HG03571 (cell line): Measurements from ENCODE around the gene SRGAP3.

ENCODE experiments used
- ATAC-seq: cut with Tn5 transposase; IDR thresholded peaks from one replicate; pipeline ENCODE4 v1.9.1; 2021; ENCODE audit not compliant: unreplicated experiment

Gene SRGAP3

DNA sequence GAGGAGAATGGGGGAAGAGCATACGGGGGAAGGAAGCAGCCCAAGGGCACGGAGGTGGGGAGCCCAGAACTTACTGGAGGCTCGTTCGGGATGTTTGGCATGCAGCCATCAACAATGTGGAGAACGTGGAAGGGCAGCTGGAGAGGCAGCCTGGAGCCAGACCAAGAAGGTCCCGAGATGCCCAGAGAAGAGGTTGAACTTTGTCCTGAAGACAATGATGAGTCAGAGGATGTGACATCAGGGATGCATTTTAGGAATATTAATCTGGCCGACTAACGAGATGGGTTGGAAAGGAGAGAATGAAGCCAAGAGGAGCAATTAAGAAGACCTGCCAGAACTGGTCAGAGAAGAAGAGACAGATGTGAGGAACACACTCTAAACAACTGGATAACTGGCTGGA is 98.2 kb downstream of the SRGAP3 start:
- ATAC-seq: no peak

DNA sequence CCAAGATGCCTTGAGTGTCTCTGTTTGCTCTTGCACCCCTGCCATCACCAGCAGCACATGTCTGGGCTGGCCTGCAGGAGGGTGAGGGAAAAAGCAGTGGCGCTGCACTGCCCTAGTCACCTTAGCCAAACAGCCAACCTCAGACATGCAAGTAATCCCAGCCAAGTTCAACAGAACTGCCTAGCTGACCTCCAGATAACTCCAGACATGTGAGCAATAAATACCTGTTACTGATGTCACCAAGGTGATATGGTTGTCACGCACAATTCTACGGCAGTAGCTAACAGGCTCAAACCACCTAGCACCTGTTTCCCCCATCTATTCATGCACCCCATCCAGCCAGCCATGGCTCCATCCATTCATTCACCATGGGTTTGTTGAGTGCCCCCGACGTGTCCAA is 99.9 kb downstream of the SRGAP3 start:
- no peak for ATAC-seq

DNA sequence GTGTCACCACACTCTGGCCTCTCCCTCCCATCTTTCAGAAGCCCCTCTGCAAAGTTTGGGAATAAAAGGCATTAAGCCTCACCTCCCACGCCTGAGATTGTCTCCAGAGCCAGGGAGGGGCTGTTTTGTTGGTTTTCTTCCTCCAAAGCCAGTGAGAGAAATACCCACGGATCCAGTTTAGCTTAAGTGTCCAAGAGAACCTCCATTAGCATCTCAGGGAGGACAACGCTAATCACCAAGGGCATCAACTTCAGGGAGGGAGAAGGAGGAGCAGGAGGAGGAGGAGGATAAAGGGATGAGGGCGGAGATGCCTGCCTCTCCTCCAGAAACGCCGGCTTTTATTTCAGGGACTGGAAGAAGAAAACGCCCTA is 101.6 kb downstream of the SRGAP3 start:
- no peak for ATAC-seq

DNA sequence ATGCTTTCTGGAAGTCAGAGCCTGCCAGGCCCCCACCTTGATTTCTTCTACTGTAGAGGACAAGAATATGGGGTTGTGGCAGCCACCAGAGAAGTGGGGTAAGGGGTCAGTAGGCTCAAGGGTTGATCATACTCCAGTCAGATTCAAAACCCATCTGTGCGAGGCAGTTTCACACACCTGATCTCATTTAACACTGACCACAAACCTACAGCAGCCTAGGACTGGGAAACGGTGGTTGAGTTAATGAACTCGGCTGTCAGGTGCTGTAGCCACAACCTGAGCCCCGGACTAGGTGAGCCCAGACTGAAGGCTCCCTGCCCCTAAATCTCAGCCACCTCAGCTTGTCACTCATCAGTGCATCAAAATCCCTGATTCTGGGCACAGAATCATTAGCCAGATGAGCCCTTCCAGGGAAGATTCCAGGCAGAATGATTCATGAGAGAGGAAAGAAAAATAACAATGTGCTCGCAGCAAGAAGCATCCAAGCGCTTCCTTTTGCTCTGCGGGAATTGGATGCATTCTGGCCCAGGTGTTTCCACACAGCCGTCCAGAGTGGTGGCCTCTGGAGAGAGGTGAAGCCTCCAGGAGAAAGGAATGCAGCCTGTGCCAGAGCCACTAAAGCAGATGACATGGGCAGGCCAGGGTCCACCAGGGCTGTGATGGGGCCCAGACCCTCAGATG is 102.1 kb downstream of the SRGAP3 start:
- no peak for ATAC-seq

DNA sequence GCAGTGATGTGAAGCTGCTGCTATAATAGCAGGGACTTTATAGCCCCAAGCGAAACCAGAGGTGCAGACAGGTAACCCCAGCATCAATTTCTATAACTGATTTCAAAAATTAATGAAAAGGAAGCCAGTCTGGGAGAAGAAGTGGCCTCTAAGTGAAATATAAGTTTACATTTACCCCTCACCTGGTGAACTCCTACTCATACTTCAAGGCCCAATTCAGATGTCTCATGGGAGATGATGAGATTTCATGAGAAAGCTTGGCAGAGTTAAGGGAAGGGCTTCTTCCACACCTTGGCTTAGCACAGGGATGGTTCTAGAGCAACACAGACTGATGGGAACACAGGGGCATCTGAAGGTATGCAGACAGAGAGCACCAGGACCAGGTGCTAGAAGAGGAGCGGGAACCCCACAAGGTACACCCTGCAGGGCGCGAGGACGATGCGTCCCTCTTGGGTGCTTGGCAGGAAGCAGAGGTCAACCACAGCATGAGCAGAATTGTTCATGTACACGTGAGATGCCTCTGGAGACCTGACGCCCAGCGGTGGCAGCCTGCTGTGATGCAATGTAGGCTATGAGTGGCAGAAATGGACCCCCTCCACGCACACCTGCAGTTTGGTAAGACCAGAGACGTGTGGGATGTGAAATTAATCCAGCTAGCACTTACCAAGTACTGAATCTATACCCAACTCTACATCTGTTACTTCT is 102.9 kb downstream of the SRGAP3 start:
- ATAC-seq: no peak

DNA sequence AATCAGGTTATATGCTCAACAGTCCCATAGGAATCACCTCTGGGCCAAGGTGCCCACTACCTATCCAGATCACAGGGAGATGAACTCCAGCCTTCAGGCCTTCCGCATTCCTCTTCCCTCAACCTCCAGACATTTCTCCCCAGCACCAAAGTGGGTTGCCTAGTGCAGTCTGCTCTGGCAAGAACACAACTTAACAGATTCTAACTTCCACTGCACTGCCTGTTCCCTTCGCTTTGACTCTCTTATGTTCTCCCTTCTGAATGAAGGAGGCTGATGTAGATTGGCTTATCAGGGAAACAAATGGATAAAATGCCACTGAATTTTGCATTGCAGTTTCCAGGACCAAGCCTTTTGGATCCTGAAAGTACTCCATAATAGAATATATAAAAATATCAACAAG is 106.3 kb downstream of the SRGAP3 start:
- no peak for ATAC-seq

DNA sequence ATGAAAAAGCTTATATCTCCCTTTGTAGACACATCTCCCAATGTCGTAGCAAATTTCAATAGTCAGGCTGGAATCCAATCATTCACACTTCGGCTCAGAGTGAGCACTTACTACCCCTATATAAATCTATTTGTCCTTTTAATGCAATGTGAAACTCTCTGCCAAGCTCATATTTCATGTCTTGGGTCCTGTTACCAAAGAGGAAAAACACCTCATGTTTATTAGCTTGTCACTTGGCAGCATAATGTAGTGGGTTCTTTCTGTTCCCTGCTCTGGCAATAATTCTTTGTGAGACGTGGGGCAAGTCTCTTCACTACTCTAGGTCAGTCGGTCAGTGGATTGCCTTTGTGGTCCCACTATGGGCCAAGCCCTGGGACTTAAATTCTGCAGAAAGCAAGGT is 107.1 kb downstream of the SRGAP3 start:
- ATAC-seq: no peak

DNA sequence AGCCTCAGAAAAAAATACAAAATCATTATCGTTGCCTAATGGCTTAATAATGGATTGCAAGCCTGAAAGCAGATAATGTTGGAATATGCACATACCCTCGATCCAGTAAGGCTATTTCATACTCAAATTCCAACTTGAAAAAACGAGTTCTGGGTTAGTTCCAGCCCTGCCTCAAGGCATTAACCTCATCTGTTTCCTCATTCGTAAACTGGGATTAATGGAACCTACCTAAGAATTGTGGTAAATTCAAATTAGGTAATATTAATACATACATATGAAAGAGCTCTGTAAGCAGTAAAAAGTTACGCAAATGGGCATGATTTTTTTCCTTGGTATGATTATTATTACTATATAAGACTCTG is 107.5 kb downstream of the SRGAP3 start:
- ATAC-seq: no peak

DNA sequence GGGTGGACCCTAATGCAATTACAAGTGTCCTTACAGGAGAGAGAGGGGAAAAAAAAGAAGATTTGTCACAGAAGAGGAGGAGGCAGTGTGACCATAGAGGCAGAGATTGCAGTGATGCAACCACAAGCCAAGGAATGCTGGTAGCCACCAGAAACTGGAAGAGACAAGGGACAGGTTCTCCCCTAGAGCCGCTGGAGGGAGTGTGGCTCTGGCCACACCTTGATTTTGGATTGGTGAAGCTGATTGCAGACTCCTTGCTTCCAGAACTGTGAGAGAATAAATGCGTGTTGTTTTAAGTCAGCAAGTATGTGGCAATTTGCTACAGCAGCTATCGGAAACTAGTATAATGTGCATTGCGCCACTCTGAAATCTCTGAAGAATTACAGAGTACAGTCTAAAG is 110.1 kb downstream of the SRGAP3 start:
- no peak for ATAC-seq

DNA sequence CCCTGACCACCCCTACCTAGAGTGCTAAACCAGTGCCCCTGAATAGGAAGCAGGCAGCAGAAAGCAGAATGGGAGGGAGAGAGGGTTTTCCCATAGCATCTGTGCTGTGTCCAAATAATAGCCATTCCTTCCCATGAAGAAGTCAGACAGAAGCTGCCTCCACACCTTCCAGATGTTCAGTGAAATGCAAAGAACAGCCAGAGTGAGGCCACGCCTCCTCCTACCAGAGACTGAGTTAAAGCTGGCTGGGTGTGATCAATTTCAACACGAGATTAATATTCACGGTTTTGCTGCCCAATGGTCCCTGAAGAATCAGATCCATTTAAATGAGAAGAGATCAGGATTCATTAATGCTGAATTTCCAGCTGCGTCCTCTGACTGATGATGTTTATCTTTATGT is 111.8 kb downstream of the SRGAP3 start:
- no peak for ATAC-seq

DNA sequence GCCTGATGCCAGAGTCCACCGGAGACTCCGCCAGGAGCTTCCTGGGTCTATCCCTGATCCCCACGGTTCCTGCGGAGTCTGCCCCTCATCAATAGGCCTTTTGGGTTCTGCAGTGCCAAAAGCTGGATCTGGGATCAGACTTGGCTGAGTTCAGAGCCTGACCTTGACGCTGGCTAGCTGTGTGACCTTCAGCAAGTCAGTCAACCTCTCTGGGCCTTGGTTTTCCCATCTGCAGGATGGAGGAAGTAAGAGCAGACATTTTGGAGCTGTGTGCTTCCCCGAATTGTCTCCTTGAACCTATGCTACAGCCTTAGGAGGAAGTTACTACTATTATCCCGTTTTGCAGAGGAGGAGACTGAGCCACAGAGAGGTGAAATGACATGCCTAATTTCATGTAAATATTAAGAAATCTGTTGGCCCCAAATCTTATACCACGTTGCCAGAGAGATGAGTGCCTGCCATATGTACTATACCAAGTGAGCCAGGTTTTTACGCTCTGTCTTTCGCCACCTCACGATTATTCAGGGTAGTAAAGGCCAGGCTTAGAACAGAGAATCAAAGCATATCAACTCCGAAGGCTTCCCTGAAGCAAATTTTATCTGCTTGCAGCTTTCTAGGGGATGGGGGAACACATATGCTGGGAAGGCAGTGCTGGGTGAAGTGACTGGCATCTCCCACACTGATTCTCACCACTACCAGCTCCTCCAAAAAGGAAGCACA is 112.5 kb downstream of the SRGAP3 start:
- no peak for ATAC-seq

DNA sequence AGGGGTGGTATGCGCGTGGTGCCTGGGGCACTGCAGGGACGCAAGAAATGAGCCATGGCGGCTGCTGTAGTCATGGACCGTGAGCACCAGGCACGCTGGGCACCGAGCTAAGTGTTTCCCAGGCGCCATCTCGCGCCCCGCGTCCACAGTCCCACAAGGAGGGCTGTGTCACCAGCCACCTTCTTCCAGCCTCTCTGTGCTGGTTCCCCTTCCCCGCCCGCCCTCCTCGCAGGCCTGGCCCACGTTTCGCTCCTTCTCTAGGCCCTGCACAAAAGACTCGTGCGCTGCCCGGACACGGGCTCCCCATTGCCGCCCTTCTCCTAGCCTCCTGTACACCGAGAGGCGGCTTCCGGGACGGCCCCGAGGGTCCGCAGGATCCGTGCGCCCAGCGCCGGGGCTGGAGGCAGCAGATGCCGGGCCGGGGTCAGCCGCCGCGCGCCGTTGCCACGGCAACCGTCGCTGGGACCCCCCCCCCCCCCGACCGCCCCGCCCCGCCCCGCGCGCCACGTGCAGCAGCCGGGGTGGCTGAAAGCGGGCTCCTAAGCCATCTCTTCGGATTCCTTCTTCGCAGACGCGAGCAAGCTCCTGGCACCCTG is 113.4 kb downstream of the SRGAP3 start:
- ATAC-seq: no peak

DNA sequence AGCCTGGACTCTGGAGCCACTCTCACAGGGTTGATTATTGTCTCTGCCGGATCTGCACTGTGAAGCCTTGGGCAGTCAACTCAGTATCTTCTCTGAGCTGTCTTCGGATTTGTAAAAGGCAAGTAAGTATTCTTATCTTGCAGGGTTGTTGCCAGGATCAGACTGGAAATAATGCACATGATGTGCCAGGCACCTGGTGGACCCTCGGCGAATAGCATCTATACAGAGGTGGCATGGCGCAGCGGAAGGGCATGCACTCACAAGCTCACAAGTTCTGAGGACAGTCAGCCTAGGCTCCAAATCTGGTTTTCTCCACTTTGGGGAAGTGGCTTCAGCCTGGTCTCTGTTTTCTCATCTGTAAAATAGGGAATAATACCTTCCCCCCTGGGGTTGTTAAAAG is 113.9 kb downstream of the SRGAP3 start:
- no peak for ATAC-seq

DNA sequence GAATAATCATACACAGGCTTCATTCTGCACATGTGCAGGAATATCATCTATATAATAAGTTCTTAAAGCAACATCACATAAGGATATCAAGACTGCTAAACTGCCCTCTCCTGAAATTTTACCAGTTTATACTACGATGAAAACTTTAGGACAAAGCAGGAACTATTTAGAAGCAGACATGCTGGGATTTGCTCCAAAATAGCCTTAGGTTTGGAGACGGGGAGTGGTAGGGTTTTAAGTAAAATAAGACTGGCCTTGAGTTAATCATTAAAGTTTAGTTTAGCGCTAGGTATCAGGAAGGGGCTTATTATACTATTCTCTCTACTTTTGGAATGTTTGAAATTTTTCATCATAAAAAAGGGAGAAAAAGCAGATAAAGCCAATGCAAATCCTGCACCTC is 115.8 kb downstream of the SRGAP3 start:
- no peak for ATAC-seq

DNA sequence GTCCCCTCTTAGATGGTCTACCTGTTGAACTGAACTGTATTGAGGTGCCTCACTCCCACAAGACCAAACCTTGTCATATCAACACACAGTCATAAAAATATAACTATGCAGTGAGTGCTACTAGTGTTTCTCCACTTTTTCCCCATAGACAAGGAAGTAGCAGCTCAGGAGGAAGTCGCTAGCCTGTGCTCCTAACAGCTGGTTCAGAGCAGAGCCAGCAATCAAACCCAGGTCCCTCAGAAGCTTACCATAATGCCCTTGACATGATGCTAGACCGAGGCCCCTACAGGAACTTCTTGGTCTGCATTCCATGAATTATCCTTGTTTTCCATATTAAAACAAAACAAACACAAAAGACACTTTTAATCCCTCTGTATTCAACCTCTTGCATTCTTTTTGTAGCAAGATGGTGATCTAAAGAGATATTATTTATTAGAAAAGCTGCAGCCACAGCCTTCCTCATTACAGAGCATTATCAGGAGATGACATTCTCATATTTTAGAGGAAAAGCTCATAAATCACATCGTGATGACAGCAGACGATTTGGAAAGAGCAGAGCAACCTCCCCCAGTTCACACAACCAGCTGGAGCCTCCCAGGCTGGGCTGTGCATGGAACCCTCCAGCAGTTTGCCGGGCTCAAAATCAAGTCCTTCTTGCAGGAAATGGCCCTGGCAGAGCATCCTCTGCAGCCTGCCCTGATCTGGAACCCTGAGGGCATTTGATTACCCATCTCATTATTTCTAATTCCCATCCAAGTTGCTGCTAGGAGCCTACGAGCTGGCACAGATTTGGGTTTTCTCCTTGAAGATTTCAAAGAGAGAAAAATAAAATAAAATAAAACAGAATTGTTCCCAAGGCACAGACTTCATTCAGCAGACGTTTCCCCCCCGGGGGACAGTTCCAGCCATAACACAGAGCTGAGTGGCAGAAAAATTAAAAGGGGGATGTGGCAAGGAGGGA is 118.8 kb downstream of the SRGAP3 start:
- no peak for ATAC-seq

DNA sequence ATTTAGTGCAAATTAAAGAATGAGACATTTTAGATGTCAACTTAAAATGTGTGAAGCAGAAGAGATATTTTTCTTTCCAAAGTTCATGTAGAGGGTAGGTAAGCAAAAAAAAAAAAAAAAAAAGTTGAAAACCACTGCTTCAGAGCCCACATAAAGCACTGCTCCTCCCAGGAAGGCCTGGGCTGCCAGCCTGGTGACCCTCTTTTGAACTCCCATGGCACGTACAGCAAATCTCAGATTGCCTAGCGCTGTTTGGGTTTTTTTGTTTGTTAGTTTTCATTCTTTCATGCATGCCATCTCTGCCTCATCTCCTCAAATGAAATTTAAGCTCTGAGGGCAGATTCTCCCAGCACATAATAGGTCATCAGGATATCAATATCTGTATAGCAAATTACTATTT is 120.1 kb downstream of the SRGAP3 start:
- no peak for ATAC-seq

DNA sequence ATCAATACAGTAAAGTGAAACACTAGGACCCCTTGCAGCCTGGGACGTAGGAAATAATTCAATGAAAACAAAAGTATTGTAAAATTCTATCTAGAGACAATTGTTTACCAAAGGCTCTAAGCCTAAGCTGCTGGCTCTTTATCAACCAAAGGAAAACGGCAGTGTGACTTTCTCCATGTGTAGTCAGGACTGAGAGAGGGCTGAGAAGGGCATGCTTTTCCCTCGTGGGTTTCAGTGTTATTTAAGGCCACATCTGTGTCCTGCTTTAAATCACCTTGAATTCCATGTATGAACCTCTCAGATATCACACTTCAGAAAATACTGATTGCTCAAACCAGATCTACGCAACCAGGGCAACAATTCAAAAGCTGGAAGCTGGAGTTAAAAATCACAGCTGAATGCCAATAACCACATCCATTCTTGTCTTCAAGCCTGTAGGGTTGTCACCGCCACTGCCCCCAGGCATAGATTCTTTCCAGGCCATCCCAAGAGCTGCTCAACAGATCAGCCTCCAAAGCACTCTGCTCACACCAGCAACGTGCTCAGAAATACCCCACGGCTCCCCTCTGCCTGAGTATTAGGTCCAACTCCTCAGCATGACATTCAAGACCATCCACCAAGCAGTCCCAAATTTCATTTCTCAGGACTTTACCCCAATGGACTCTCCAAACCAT is 124.0 kb downstream of the SRGAP3 start:
- no peak for ATAC-seq

DNA sequence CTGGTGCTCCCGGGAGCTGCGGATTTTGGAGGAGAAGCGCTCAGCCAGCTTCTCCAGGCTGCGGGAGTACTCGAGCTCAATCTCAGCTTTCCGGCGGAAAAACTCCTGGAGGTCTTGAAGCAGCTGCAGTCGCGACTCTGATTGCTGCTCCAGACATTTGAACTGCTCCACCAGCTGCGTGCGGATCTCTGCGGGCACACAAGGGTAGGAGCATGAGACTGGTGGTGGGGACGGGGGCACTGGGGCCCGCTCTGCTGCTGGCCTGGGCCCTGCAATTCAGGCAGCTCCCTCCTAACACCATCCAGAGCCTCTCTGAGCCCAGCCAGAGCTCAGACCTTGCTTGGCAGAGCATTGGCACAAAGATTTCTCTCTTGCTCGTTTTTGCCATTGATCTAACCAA is 124.7 kb downstream of the SRGAP3 start:
- no peak for ATAC-seq

DNA sequence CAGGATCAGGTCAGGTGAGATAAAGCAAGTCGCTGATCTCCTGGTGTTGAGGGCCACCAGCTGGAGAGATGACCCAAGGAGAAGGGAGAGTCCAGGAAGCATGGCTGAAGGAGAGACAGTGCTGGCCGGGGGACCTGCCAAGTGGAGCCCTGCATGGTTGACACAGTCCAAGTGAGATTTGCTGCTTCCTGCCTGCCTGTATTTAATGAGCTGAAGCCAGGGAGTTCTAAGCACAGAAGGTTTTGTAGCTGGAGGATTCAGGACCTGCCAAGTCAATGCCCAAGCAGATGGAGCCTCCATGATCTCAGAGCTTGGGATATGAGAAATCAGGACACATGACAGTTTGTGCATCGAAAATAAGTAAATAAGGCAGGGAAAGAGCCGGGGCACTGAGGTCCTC is 125.6 kb downstream of the SRGAP3 start:
- no peak for ATAC-seq

DNA sequence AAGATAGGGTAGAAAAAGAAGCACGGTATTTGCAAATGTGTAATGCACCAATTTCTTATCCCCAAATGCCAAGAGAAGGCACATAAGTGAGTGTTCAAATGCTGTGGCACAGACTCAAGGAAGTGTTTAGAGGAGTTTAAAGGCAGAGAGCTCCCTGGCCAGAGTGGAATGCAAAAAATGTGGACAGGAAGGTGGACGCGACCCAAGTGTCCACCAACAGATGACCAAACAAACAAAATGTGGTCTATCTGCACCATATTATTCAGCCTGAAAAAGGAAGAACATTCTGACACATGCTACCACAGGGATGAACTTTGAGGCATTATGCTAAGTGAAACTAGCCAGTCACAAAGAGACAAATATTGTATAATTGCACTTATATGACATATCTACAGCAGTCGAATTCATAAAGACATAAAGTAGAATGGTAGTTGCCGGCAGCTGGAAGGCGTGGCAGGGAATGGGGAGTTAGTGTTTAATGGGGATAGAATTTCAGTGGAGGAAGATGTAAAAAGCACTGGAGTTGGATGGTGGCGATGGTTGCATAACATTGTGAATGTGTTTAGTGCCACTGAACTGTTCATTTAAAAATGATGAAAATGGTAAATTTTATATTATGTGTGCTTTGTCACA is 126.6 kb downstream of the SRGAP3 start:
- no peak for ATAC-seq
